CD14-positive monocyte (primary cell): ENCODE results near the gene PYGM. TPM values are rescaled to one million over a fixed set of nuclear protein-coding genes. Genes with fewer than 3 reads are reported as not detected.

Source experiments
- DNase-seq, 3 donors: peaks; one replicate each; pipeline ENCODE4 v3.0.0-alpha.2; 2011 to 2022
- H2AFZ ChIP-seq: 2 replicates; pipeline ENCODE4 v1.6.0; 2012; ENCODE audit warnings: mild to moderate bottlenecking, low read depth, low read length, inconsistent platforms; ENCODE audit not compliant: insufficient read depth, poor library complexity, severe bottlenecking
- H3K27ac ChIP-seq, 2 donors: 1 replicate in 1 of 2; 2 replicates in 1 of 2; pipeline ENCODE4 v1.5.1; 2012 to 2013; ENCODE audit warnings: low read length in 2 of 2, control low read depth in 1 of 2, inconsistent platforms in 1 of 2, low read depth in 1 of 2, mild to moderate bottlenecking in 1 of 2
- H3K27me3 ChIP-seq, 2 donors: one replicate each; pipeline versions ENCODE4 v1.6.0 to v1.6.1; 2011 to 2013; ENCODE audit warnings: low read length in 2 of 2; ENCODE audit not compliant: control insufficient read depth in 2 of 2, insufficient read depth in 2 of 2
- H3K36me3 ChIP-seq, 2 donors: replicated peaks in 1 of 2; 1 replicate in 1 of 2; 2 replicates in 1 of 2; pipeline versions ENCODE4 v1.5.1 to v1.6.1; 2012 to 2013; ENCODE audit warnings: low read length in 2 of 2, control low read depth in 1 of 2, inconsistent platforms in 1 of 2, mild to moderate bottlenecking in 1 of 2; ENCODE audit not compliant: insufficient read depth in 2 of 2, control insufficient read depth in 1 of 2
- H3K4me1 ChIP-seq, 2 donors: 1 replicate in 1 of 2; 2 replicates in 1 of 2; pipeline versions ENCODE4 v1.5.1 to v1.6.1; 2012 to 2013; ENCODE audit warnings: low read length in 2 of 2, control low read depth in 1 of 2, inconsistent platforms in 1 of 2, mild to moderate bottlenecking in 1 of 2, moderate library complexity in 1 of 2; ENCODE audit not compliant: insufficient read depth in 2 of 2, control insufficient read depth in 1 of 2
- H3K4me2 ChIP-seq: replicated peaks from 2 replicates; pipeline ENCODE3; 2012; ENCODE audit warnings: low read length, moderate library complexity, mild to moderate bottlenecking; ENCODE audit not compliant: poor library complexity, severe bottlenecking; ENCODE audit errors: extremely low read depth
- H3K4me3 ChIP-seq, 3 experiments: fragments of 200-600 bp in 1 of 3; sonication (generic) in 1 of 3; replicated peaks in 1 of 3; 1 replicate in 2 of 3; 2 replicates in 1 of 3; pipeline ENCODE4 v1.5.1; 2011 to 2013; ENCODE audit warnings: low read length in 3 of 3, mild to moderate bottlenecking in 3 of 3, control low read depth in 2 of 3, low read depth in 2 of 3, inconsistent platforms in 1 of 3, moderate library complexity in 1 of 3
- H3K79me2 ChIP-seq: 2 replicates; pipeline ENCODE4 v1.6.0; 2012; ENCODE audit warnings: mild to moderate bottlenecking, control low read depth, inconsistent platforms, low read length, moderate library complexity; ENCODE audit not compliant: insufficient read depth
- H3K9ac ChIP-seq: 2 replicates; pipeline ENCODE4 v1.6.0; 2017; ENCODE audit warnings: low read length, mild to moderate bottlenecking; ENCODE audit not compliant: insufficient read depth, poor library complexity, severe bottlenecking
- H3K9me3 ChIP-seq, 2 donors: replicated peaks in 1 of 2; 1 replicate in 1 of 2; 2 replicates in 1 of 2; pipeline versions ENCODE4 v1.5.1 to v1.6.1; 2012 to 2013; ENCODE audit warnings: low read length in 2 of 2, control low read depth in 1 of 2; ENCODE audit not compliant: control insufficient read depth in 1 of 2, insufficient read depth in 1 of 2
- H4K20me1 ChIP-seq: 2 replicates; pipeline ENCODE4 v1.6.0; 2012; ENCODE audit warnings: mild to moderate bottlenecking, low read length, control low read depth, moderate library complexity; ENCODE audit not compliant: insufficient read depth
- H3K27ac Mint-ChIP-seq, 7 donors: one replicate each; pipeline ENCODE4 v1.8.0; 2020; ENCODE audit warnings: mild to moderate bottlenecking in 7 of 7, mixed read lengths in 7 of 7, moderate library complexity in 6 of 7, inconsistent platforms in 2 of 7
- H3K27me3 Mint-ChIP-seq, 3 donors: one replicate each; pipeline ENCODE4 v1.8.0; 2021 to 2022; ENCODE audit warnings: low read depth in 3 of 3, mild to moderate bottlenecking in 3 of 3, mixed read lengths in 3 of 3, moderate library complexity in 3 of 3, inconsistent platforms in 1 of 3
- H3K36me3 Mint-ChIP-seq, 2 donors: one replicate each; pipeline ENCODE4 v1.8.0; 2020; ENCODE audit warnings: mixed read lengths in 2 of 2, inconsistent platforms in 1 of 2, mild to moderate bottlenecking in 1 of 2
- H3K4me1 Mint-ChIP-seq: one replicate; pipeline ENCODE4 v1.8.0; 2020; ENCODE audit warnings: mild to moderate bottlenecking, mixed read lengths
- H3K4me3 Mint-ChIP-seq, 2 donors: one replicate each; pipeline ENCODE4 v1.8.0; 2020; ENCODE audit warnings: mild to moderate bottlenecking in 2 of 2, mixed read lengths in 2 of 2, moderate library complexity in 1 of 2
- H3K9me3 Mint-ChIP-seq, 7 donors: one replicate each; pipeline ENCODE4 v1.8.0; 2020 to 2022; ENCODE audit warnings: mixed read lengths in 7 of 7, mild to moderate bottlenecking in 6 of 7, moderate library complexity in 6 of 7, inconsistent platforms in 2 of 7
- WGBS: methylation state at CpG from one replicate; pipeline ENCODE4 v1.1.5; 2013; ENCODE audit warnings: missing lambda C conversion rate; ENCODE audit not compliant: insufficient coverage; 5-methylcytosine and 5-hydroxymethylcytosine counted together
- intact Hi-C, 2 donors: fragments of 100-400 bp; cut with micrococcal nuclease; formaldehyde crosslinking; loops; one replicate each; pipeline versions ENCODE4 v1.15.0 to v1.15.1; 2023
- polyA plus RNA-seq, 3 donors: library from polyadenylated mRNA; depleted of rRNA in 1 of 3; unstranded in 2 of 3; stranded (reverse) in 1 of 3; fragments of 300-500 nt in 2 of 3; fragments of >200 nt in 1 of 3; fragmentation: Illumina TruSeq in 2 of 3; gene quantifications; 1 replicate in 2 of 3; 2 replicates in 1 of 3; pipeline ENCODE4 v1.2.3, GENCODE V29; 2012 to 2021
- TF ChIP-seq, protein P1 (sequence below): fragments of 200-600 bp; IDR thresholded peaks from one replicate; pipeline ENCODE4 v1.8.0; 2022; ENCODE audit warnings: antibody characterized with exemption, mild to moderate bottlenecking

PYGM gene
- polyA plus RNA-seq, 3 donors, result 0.05 to 1.8 TPM; not detected in 1

GRCh38 chr11:64777449-64778222, 17.9 kb upstream of the PYGM start:
- WGBS, result under 1% methylated on average over 78 of the region's 98 CpGs
- Histone ChIP-seq H3K4me1 (peaks cover 32 to 39% of the 10 kb centered on the region in 2 donors), H3K4me3 (peak overlapping the region; percentile 66 to 98 (median 94)), H3K79me2 (peaks cover 50% of the 10 kb centered on the region), H4K20me1 (peaks cover 49% of the 10 kb centered on the region), H3K27ac (peak overlapping the region; percentile 89 to 92), H3K27me3 (no peaks in the 10 kb centered on the region), H3K9ac (peak overlapping the region; percentile 95), H3K9me3 (no peaks in the 10 kb centered on the region), H2AFZ (no peak overlapping the region), H3K36me3 (peaks cover 38 to 43% of the 10 kb centered on the region in 2 donors), H3K4me2 (peak overlapping the region; percentile 90)
- TF ChIP-seq, protein P1, sequence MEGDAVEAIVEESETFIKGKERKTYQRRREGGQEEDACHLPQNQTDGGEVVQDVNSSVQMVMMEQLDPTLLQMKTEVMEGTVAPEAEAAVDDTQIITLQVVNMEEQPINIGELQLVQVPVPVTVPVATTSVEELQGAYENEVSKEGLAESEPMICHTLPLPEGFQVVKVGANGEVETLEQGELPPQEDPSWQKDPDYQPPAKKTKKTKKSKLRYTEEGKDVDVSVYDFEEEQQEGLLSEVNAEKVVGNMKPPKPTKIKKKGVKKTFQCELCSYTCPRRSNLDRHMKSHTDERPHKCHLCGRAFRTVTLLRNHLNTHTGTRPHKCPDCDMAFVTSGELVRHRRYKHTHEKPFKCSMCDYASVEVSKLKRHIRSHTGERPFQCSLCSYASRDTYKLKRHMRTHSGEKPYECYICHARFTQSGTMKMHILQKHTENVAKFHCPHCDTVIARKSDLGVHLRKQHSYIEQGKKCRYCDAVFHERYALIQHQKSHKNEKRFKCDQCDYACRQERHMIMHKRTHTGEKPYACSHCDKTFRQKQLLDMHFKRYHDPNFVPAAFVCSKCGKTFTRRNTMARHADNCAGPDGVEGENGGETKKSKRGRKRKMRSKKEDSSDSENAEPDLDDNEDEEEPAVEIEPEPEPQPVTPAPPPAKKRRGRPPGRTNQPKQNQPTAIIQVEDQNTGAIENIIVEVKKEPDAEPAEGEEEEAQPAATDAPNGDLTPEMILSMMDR, result no peak
- intact Hi-C loops, result no loop called here
- DNase-seq, result peak; percentile 82 to 85 (median 83)
- peaks cover 49% of the 10 kb centered on the region in 2 donors for H3K36me3 Mint-ChIP-seq
- peaks cover 54% of the 10 kb centered on the region for H3K4me1 Mint-ChIP-seq
- peak overlapping the region; percentile 90 to 92 for H3K4me3 Mint-ChIP-seq
- H3K27me3 Mint-ChIP-seq, result no peaks in the 10 kb centered on the region
- no peaks in the 10 kb centered on the region for H3K9me3 Mint-ChIP-seq
- peak overlapping the region; percentile 82 to 96 (median 90) for H3K27ac Mint-ChIP-seq

DNA sequence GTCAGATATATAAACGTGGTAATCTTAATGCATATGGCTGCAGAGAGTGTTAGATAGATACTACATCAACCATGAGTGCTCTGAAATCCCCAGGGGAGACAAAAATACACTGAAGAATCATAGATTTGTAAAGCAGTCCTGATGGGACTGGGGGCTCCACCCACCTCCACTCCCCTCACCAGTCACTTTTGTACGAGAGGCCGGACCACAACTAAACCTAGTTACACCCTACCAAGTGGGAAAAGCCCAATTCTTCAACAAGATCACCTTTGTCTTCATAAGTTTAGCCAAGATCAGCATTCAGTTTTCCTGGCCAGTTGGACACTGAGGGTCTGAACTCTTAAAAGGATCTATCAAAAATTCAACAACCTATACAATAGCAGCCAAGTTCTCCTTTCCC, 17.1 kb upstream of the PYGM start:
- Histone ChIP-seq H4K20me1 (peaks cover 55% of the 10 kb centered on the region), H3K4me2 (peak overlapping the region; percentile 90), H3K27ac (peak overlapping the region in 1 of 2 donors; percentile 71), H3K79me2 (peaks cover 56% of the 10 kb centered on the region), H3K36me3 (peaks cover 39 to 45% of the 10 kb centered on the region in 2 donors), H3K9ac (peak overlapping the region; percentile 95), H3K27me3 (no peaks in the 10 kb centered on the region), H3K4me1 (peaks cover 37 to 46% of the 10 kb centered on the region in 2 donors), H2AFZ (no peak overlapping the region), H3K4me3 (peak overlapping the region; percentile 66 to 98 (median 94)), H3K9me3 (no peaks in the 10 kb centered on the region)
- intact Hi-C loops, result no loop called here
- H3K36me3 Mint-ChIP-seq, result peaks cover 55% of the 10 kb centered on the region in 2 donors
- no peak for DNase-seq
- no peaks in the 10 kb centered on the region for H3K27me3 Mint-ChIP-seq
- TF ChIP-seq, protein P1, result no peak
- H3K9me3 Mint-ChIP-seq, result no peaks in the 10 kb centered on the region
- peak overlapping the region in 6 of 7 donors; percentile 82 to 96 (median 92) for H3K27ac Mint-ChIP-seq
- peak overlapping the region; percentile 90 to 92 for H3K4me3 Mint-ChIP-seq
- H3K4me1 Mint-ChIP-seq, result peaks cover 62% of the 10 kb centered on the region
- WGBS, result 42% methylated on average over 2 of the region's 3 CpGs
